Kidney (tissue), 14 donors: Measurements from ENCODE around the gene ARHGEF17. TPM values are rescaled to one million over a fixed set of nuclear protein-coding genes. Genes with fewer than 3 reads are reported as not detected.
"Not testable (repeated sequence)": the region's sequence is repeated elsewhere in the genome, so short reads cannot be mapped to it uniquely, and the experiment has no call there.

Experiments used
- DNase-seq, 5 donors: peaks; one replicate each; pipeline ENCODE4 v3.0.0-alpha.2; 2013 to 2020
- FAIRE-seq: peaks from 2 replicates; lab custom pipeline; 2012; peaks lifted over from hg19 to GRCh38; lab: Jason Lieb, UNC
- H3K27ac ChIP-seq, 2 donors: one replicate each; pipeline ENCODE4 v1.7.0; 2013; ENCODE audit warnings: low read depth in 2 of 2, low read length in 2 of 2, inconsistent platforms in 1 of 2
- H3K27me3 ChIP-seq: one replicate; pipeline ENCODE4 v1.7.1; 2013; ENCODE audit warnings: low read length, inconsistent platforms; ENCODE audit not compliant: control insufficient read depth, insufficient read depth
- H3K36me3 ChIP-seq, 3 donors: one replicate each; pipeline versions ENCODE4 v1.7.0 to v1.7.1; 2013; ENCODE audit warnings: low read length in 3 of 3, control low read depth in 1 of 3, inconsistent platforms in 1 of 3; ENCODE audit not compliant: insufficient read depth in 3 of 3, control insufficient read depth in 2 of 3
- H3K4me1 ChIP-seq, 3 donors: one replicate each; pipeline versions ENCODE4 v1.7.0 to v1.7.1; 2013; ENCODE audit warnings: low read length in 3 of 3, inconsistent platforms in 1 of 3, low read depth in 1 of 3; ENCODE audit not compliant: control insufficient read depth in 2 of 3, insufficient read depth in 2 of 3
- H3K4me3 ChIP-seq, 3 donors: one replicate each; pipeline versions ENCODE4 v1.7.0 to v1.8.1; 2013; ENCODE audit warnings: low read length in 3 of 3, control low read depth in 1 of 3, inconsistent platforms in 1 of 3
- H3K9ac ChIP-seq, 3 donors: one replicate each; pipeline versions ENCODE4 v1.7.0 to v1.7.1; 2013; ENCODE audit warnings: low read length in 3 of 3, control low read depth in 1 of 3, inconsistent platforms in 1 of 3
- H3K9me3 ChIP-seq, 3 donors: one replicate each; pipeline versions ENCODE4 v1.7.0 to v1.7.1; 2013; ENCODE audit warnings: low read length in 3 of 3, control low read depth in 1 of 3, inconsistent platforms in 1 of 3; ENCODE audit not compliant: control insufficient read depth in 2 of 3, insufficient read depth in 1 of 3
- CTCF ChIP-seq: IDR thresholded peaks from 3 replicates; pipeline ENCODE4 v1.5.1; 2012; ENCODE audit warnings: mild to moderate bottlenecking, moderate library complexity, borderline replicate concordance; ENCODE audit not compliant: insufficient read depth; ENCODE audit errors: extremely low read depth
- intact Hi-C: fragments of 100-400 bp; cut with DNase I; formaldehyde crosslinking; loops from one replicate; pipeline ENCODE4 v1.11.1; 2022
- polyA plus RNA-seq: library from polyadenylated mRNA; stranded (reverse); fragments of 350-450 nt; fragmentation: Illumina TruSeq; extraction: RNeasy Lipid Tissue Mini Kit (QIAGEN cat#74804); gene quantifications from one replicate; pipeline ENCODE4 v1.2.3, GENCODE V29; 2014; ENCODE audit warnings: low read depth, low replicate concordance; ENCODE audit not compliant: insufficient read depth
- total RNA-seq: library from RNA; stranded (reverse); fragmentation: NEBNext Ultra II Directional; extraction: Animal tissue kit (Norgen Biotek cat#: 25700); gene quantifications from one replicate; pipeline ENCODE4 v1.2.1, GENCODE V29; 2021
- donor health status: control.
- donor health status: control.
- donor health status: control.
- donor health status: control.
- donor health status: control.
- donor health status: DM: yes; HTN: yes; CAD: no.
- donor health status: Normal renal cell carcinoma (clear cell type).

ARHGEF17 gene
- total and polyA plus RNA-seq, 2 donors from 2014 or later: 36.6 to 68.2 TPM

- H3K9me3 ChIP-seq: no peaks in the 10 kb centered on the region
- H3K9ac ChIP-seq: peak overlapping the region in 1 of 3 donors; percentile 3
- no peak for TF ChIP-seq CTCF
- no peak overlapping the region for H3K4me3 ChIP-seq
- H3K27ac ChIP-seq: no peak overlapping the region
- FAIRE-seq (no peak), DNase-seq (peak in 2 of 5 donors; percentile 33 to 35)
- no peaks in the 10 kb centered on the region for H3K36me3 ChIP-seq
- intact Hi-C loops: no loop called here
- H3K4me1 ChIP-seq: peaks cover 0 to 30% (median 18%) of the 10 kb centered on the region in 3 donors
- H3K27me3 ChIP-seq: peaks cover 4% of the 10 kb centered on the region
These were observed 38.5 kb upstream of the ARHGEF17 start for GRCh38 chr11:73269459-73270015.

GRCh38 chr11:73270016-73270854 is 37.8 kb upstream of the ARHGEF17 start:
- H3K4me1 ChIP-seq: peaks cover 0 to 26% (median 18%) of the 10 kb centered on the region in 3 donors
- H3K9ac ChIP-seq: peak overlapping the region in 1 of 3 donors; percentile 12
- no peak for TF ChIP-seq CTCF
- H3K9me3 ChIP-seq: no peaks in the 10 kb centered on the region
- DNase-seq (peak in 1 of 5 donors; percentile 34), FAIRE-seq (no peak)
- no peak overlapping the region for H3K4me3 ChIP-seq
- H3K27ac ChIP-seq: peak overlapping the region in 1 of 2 donors; percentile 79
- H3K36me3 ChIP-seq: no peaks in the 10 kb centered on the region
- no peaks in the 10 kb centered on the region for H3K27me3 ChIP-seq
- intact Hi-C loops: no loop called here

- Histone ChIP-seq H3K9me3 (no peaks in the 10 kb centered on the region), H3K4me3 (no peak overlapping the region), H3K27ac (no peak overlapping the region), H3K36me3 (no peaks in the 10 kb centered on the region), H3K4me1 (peaks cover 0 to 26% (median 18%) of the 10 kb centered on the region in 3 donors), H3K9ac (peak overlapping the region in 1 of 3 donors; percentile 12), H3K27me3 (no peaks in the 10 kb centered on the region)
- no peak for TF ChIP-seq CTCF
- peak in 2 of 5 donors; percentile 8 to 32 for DNase-seq
- intact Hi-C loops: no loop called here
- FAIRE-seq: no peak
These were observed 37.1 kb upstream of the ARHGEF17 start for GRCh38 chr11:73270855-73271477.

GRCh38 chr11:73271478-73271865 is 36.6 kb upstream of the ARHGEF17 start:
- peaks cover 0 to 26% (median 18%) of the 10 kb centered on the region in 3 donors for H3K4me1 ChIP-seq
- FAIRE-seq, DNase-seq, H3K36me3 ChIP-seq, H3K4me3 ChIP-seq, H3K9ac ChIP-seq, intact Hi-C loops, H3K27me3 ChIP-seq, H3K9me3 ChIP-seq: not testable (repeated sequence)
- peak overlapping the region in 1 of 2 donors; percentile 20 for H3K27ac ChIP-seq
